Measurements from ENCODE around the gene MIER1. TPM values are rescaled to one million over a fixed set of nuclear protein-coding genes. Genes with fewer than 3 reads are reported as not detected.
"Not testable (repeated sequence)": the region's sequence is repeated elsewhere in the genome, so short reads cannot be mapped to it uniquely, and the experiment has no call there.

The MIER1 gene
- 10 to 100 TPM; 55.5 to 57.1 TPM for total RNA-seq

- DNase-seq = peak; percentile 96
- Mint-ChIP-seq H3K4me3 (peak within 1 kb of the TSS; percentile 92), H3K27ac (peak within 1 kb of the TSS; percentile 91), H3K36me3 (peaks cover 16% of the 10 kb centered on the region), H3K9me3 (no peaks in the 10 kb centered on the region), H3K4me1 (peaks cover 42% of the 10 kb centered on the region), H3K27me3 (no peaks in the 10 kb centered on the region)
- ATAC-seq (ENCODE audit: low read depth) = peak; percentile 97
- POLR2A ChIA-PET = interaction anchor here (0.6 to 1.7 kb wide), 17 partner anchors 9 to 1113 kb away, joined by 3 to 15 read pairs (median 3); partner anchors contain the start of genes GADD45A and SERBP1
Observed at GRCh38 chr1:66924756-66925557, at the start of gene MIER1, which contains the start of gene DNAI4. MIER1 (plus strand) TSS chr1:66924990; CDS start chr1:66925029, 39 bp downstream. DNAI4 (minus strand) TSS chr1:66924856; CDS start chr1:66924831, 25 bp downstream.

- Mint-ChIP-seq H3K27ac (no peak overlapping the region), H3K27me3 (peaks cover 3% of the 10 kb centered on the region), H3K36me3 (no peaks in the 10 kb centered on the region), H3K9me3 (peaks cover 7% of the 10 kb centered on the region), H3K4me3 (no peak overlapping the region), H3K4me1 (no peaks in the 10 kb centered on the region)
- ATAC-seq (ENCODE audit: low read depth) (no peak), DNase-seq (no peak)
- POLR2A ChIA-PET = no interaction called here
Observed at GRCh38 chr1:66876664-66877063, 48.1 kb upstream of the MIER1 start.

- POLR2A ChIA-PET = no interaction called here
- ATAC-seq (ENCODE audit: low read depth) = no peak
Observed at GRCh38 chr1:66889030-66889429, 35.8 kb upstream of the MIER1 start.

DNA sequence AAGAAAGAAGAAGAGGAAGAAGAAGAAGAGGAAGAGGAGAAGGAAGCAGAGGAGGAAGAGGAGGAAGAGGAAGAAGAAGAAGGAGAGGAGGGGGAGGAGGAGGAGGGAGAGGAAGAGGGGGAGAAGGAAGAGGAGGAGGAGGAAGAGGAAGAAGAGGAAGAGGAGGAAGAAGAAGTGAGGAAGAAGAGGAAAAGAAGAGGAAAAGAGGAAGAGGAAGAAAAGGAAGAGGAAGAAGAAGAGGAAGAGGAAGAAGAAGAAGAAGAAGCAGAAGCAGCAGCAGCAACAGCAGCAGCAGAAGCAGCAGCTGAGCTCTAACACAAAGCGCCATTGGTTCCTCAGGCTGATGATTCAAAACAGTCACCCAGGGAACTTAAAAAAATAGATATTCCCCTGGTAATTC is 34.2 kb upstream of the MIER1 start:
- no peak overlapping the region for H3K27ac Mint-ChIP-seq
- H3K27me3 Mint-ChIP-seq = peaks cover 5% of the 10 kb centered on the region
- no peaks in the 10 kb centered on the region for H3K36me3 Mint-ChIP-seq
- DNase-seq = no peak
- H3K9me3 Mint-ChIP-seq = no peaks in the 10 kb centered on the region
- H3K4me1 Mint-ChIP-seq = no peaks in the 10 kb centered on the region
- POLR2A ChIA-PET = no interaction called here
- no peak overlapping the region for H3K4me3 Mint-ChIP-seq
- no peak for ATAC-seq (ENCODE audit: low read depth)

More at GRCh38 chr1:66889030-66889429, 35.8 kb upstream of the MIER1 start:
- H3K36me3 Mint-ChIP-seq = no peaks in the 10 kb centered on the region
- no peak overlapping the region for H3K27ac Mint-ChIP-seq
- no peaks in the 10 kb centered on the region for H3K4me1 Mint-ChIP-seq
- H3K9me3 Mint-ChIP-seq = no peaks in the 10 kb centered on the region
- H3K4me3 Mint-ChIP-seq = no peak overlapping the region
- H3K27me3 Mint-ChIP-seq = peaks cover 3% of the 10 kb centered on the region
- DNase-seq = no peak

GRCh38 chr1:66893712-66894111 is 31.1 kb upstream of the MIER1 start:
- Mint-ChIP-seq H3K4me1 (no peaks in the 10 kb centered on the region), H3K27me3 (peaks cover 5% of the 10 kb centered on the region), H3K27ac (no peak overlapping the region), H3K9me3 (no peaks in the 10 kb centered on the region), H3K36me3 (no peaks in the 10 kb centered on the region), H3K4me3 (no peak overlapping the region)
- DNase-seq (no peak), ATAC-seq (ENCODE audit: low read depth) (no peak)
- POLR2A ChIA-PET = no interaction called here

DNA sequence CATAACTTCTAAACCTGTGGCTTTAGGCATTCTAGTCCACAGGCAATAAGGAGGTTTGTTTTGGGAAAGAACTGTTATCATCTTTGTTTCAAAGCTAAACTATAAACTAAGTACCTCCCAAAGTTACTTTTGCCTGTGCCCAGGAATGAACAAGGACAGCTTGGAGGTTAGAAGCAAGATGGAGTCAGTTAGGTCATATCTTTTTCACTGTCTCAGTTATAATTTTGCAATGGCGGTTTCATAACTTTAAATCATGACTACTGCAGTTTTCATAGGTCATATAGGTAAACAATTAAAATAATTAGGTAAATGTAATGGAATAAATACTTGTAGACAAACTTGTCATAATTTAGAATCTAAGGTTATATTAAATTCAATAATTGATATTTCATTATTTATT is 9.6 kb upstream of the MIER1 start:
- not testable (repeated sequence) for DNase-seq; ATAC-seq (ENCODE audit: low read depth); H3K4me3 Mint-ChIP-seq; H3K27me3 Mint-ChIP-seq; H3K9me3 Mint-ChIP-seq; H3K4me1 Mint-ChIP-seq; H3K27ac Mint-ChIP-seq
- peaks cover 16% of the 10 kb centered on the region for H3K36me3 Mint-ChIP-seq
- POLR2A ChIA-PET = interaction anchor here (0.9 kb wide), 1 partner anchor 8 kb away, joined by 3 read pairs; no protein-coding TSS in a partner anchor

GRCh38 chr1:66916320-66916719 is 8.5 kb upstream of the MIER1 start:
- Mint-ChIP-seq H3K4me3 (no peak overlapping the region), H3K9me3 (peaks cover 6% of the 10 kb centered on the region), H3K36me3 (peaks cover 19% of the 10 kb centered on the region), H3K4me1 (no peaks in the 10 kb centered on the region), H3K27ac (no peak overlapping the region), H3K27me3 (no peaks in the 10 kb centered on the region)
- ATAC-seq (ENCODE audit: low read depth) (no peak), DNase-seq (no peak)
- POLR2A ChIA-PET = no interaction called here

DNA sequence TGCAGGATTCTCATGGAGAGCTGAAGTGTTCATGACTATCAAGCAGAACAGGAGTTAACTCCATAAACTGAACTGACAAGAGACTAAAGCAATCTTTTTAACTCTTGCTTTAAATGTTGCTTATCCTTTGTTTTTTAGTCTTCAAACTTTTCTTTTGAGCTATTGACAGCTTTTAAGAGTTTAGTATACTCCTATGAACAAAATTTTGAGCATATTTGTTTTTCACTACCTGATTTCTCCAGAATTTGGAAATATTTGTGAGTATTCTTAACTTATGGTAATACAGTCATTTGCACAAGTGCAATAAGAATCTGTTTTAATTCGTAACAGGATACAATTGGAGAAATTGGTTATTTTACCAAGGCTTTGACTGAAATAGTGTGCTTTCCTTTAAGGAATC is 7.3 kb upstream of the MIER1 start:
- H3K4me3 Mint-ChIP-seq = no peak overlapping the region
- POLR2A ChIA-PET = no interaction called here
- ATAC-seq (ENCODE audit: low read depth) = no peak

GRCh38 chr1:66919063-66919462 is 5.7 kb upstream of the MIER1 start:
- no peaks in the 10 kb centered on the region for H3K27me3 Mint-ChIP-seq
- peaks cover 19% of the 10 kb centered on the region for H3K36me3 Mint-ChIP-seq
- ATAC-seq (ENCODE audit: low read depth) = no peak
- POLR2A ChIA-PET = no interaction called here
- H3K27ac Mint-ChIP-seq = no peak overlapping the region
- peaks cover 6% of the 10 kb centered on the region for H3K9me3 Mint-ChIP-seq
- peaks cover 12% of the 10 kb centered on the region for H3K4me1 Mint-ChIP-seq
- no peak overlapping the region for H3K4me3 Mint-ChIP-seq
- no peak for DNase-seq

More for the DNA sequence above, 7.3 kb upstream of the MIER1 start:
- H3K9me3 Mint-ChIP-seq = peaks cover 6% of the 10 kb centered on the region
- H3K27ac Mint-ChIP-seq = no peak overlapping the region
- H3K4me1 Mint-ChIP-seq = peaks cover 4% of the 10 kb centered on the region
- no peaks in the 10 kb centered on the region for H3K27me3 Mint-ChIP-seq
- peaks cover 19% of the 10 kb centered on the region for H3K36me3 Mint-ChIP-seq
- DNase-seq = no peak

DNA sequence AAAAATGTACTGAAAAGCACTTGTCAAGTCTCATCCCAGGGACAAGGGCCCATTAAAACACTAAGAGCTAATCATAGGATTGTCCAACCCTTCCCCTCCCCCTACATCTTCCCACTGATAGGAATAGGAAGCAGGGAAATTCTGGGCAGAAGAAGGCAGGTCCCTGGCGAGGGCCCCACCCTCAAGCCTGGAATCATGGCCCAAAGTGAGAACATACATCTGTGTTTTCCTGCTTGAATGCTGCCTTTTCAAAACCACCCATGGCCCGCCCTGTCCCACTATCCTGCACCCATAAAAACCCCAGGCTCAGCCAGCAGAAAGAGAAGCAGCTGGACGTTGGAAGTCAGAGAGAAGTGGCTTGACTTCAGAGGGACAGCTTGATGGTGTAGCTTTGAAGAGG is 5.0 kb upstream of the MIER1 start:
- POLR2A ChIA-PET = no interaction called here
- no peak overlapping the region for H3K4me3 Mint-ChIP-seq
- DNase-seq = no peak
- no peak for ATAC-seq (ENCODE audit: low read depth)
- H3K27ac Mint-ChIP-seq = no peak overlapping the region
- H3K36me3 Mint-ChIP-seq = peaks cover 19% of the 10 kb centered on the region
- peaks cover 12% of the 10 kb centered on the region for H3K4me1 Mint-ChIP-seq
- H3K9me3 Mint-ChIP-seq = peaks cover 6% of the 10 kb centered on the region
- H3K27me3 Mint-ChIP-seq = no peaks in the 10 kb centered on the region

DNA sequence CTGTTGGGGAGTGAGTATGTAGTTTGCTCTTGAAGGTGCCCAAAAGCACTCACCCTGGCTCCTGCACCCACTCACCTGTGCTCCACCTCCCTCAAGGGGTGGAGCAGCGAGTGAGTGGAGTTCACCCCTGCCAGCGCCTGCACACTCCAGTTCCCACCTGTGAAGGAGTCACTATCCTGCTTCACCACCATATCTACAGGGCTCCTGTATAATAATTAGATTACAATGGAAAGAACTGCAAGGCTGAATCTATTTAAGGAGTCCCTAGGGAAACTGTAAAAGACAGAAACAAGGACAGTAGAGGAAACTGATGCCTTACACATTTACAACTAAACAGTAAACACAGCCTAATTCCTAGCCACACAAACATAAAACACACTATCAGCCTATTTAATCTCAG is 4.2 kb upstream of the MIER1 start:
- H3K4me3 Mint-ChIP-seq = no peak overlapping the region
- peaks cover 19% of the 10 kb centered on the region for H3K36me3 Mint-ChIP-seq
- peaks cover 6% of the 10 kb centered on the region for H3K9me3 Mint-ChIP-seq
- no peaks in the 10 kb centered on the region for H3K27me3 Mint-ChIP-seq
- no peak overlapping the region for H3K27ac Mint-ChIP-seq
- POLR2A ChIA-PET = no interaction called here
- ATAC-seq (ENCODE audit: low read depth) (no peak), DNase-seq (no peak)
- H3K4me1 Mint-ChIP-seq = peaks cover 12% of the 10 kb centered on the region

DNA sequence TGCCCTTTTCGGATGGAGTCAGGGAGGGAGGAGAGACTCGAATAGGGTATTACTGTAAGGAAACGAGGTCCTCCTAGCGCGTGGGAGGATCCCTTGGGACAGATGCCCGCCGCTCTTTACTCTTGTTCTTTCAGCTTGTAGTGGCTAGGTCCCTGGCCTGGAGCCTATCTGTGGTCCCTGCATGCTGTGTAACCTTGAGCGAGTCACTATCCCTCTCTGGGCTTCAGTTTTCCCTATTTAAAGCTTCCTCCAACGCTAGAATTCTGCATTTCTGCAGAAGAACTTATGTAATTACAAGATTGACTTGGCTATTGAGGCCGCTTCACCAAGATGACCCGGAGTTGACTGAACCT is 744 bp downstream of the MIER1 start:
- Mint-ChIP-seq H3K36me3 (peaks cover 12% of the 10 kb centered on the region), H3K27me3 (no peaks in the 10 kb centered on the region), H3K27ac (peak overlapping the region; percentile 91), H3K4me1 (peaks cover 42% of the 10 kb centered on the region), H3K9me3 (no peaks in the 10 kb centered on the region), H3K4me3 (peak overlapping the region; percentile 92)
- ATAC-seq (ENCODE audit: low read depth) (no peak), DNase-seq (no peak)
- POLR2A ChIA-PET = interaction anchor here (1.1 to 1.7 kb wide), 10 partner anchors 8 to 1114 kb away, joined by 3 to 15 read pairs (median 3); partner anchors contain the start of genes GADD45A and SERBP1

GRCh38 chr1:66925944-66926343 is 1.2 kb downstream of the MIER1 start:
- Mint-ChIP-seq H3K9me3 (no peaks in the 10 kb centered on the region), H3K4me1 (peaks cover 42% of the 10 kb centered on the region), H3K27ac (peak overlapping the region; percentile 91), H3K4me3 (peak overlapping the region; percentile 92), H3K27me3 (no peaks in the 10 kb centered on the region), H3K36me3 (peaks cover 12% of the 10 kb centered on the region)
- ATAC-seq (ENCODE audit: low read depth) (no peak), DNase-seq (no peak)
- POLR2A ChIA-PET = interaction anchor here (1.1 to 1.5 kb wide), 2 partner anchors 161 to 760 kb away, joined by 3 read pairs; partner anchors contain the start of gene GADD45A

DNA sequence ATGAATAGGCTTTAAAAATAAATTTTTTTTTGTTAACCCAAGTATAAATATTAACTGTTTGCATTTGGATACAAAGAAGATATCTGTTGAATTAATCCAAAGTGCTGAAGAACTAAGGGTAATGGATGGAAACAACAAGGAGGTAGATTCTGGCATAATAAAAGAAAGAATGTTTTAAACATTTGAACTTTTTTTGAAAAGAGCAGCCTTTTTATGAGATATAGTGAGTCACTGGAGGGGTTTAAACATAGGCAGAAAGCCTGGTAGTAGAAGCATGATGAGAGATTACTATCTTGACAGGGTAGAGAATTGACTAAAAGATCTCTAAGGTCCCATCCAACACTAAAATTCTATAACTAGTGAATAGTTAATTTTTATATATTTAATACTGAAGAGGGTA is 2.7 kb downstream of the MIER1 start:
- Mint-ChIP-seq H3K4me3 (no peak overlapping the region), H3K4me1 (peaks cover 45% of the 10 kb centered on the region), H3K27ac (no peak overlapping the region), H3K27me3 (no peaks in the 10 kb centered on the region), H3K9me3 (no peaks in the 10 kb centered on the region), H3K36me3 (peaks cover 14% of the 10 kb centered on the region)
- ATAC-seq (ENCODE audit: low read depth) = no peak
- POLR2A ChIA-PET = no interaction called here
- DNase-seq = no peak
